OCI-LY7 (cell line): ENCODE measurements around the gene PXDN.

Source experiments
- CTCF ChIP-seq: fragments of 200-600 bp; sonication (generic); conservative IDR thresholded peaks from 2 replicates; pipeline ENCODE4 v1.5.1; 2014; ENCODE audit warnings: mild to moderate bottlenecking, antibody characterized with exemption, low read length, moderate library complexity, mixed read lengths
- EZH2phosphoT487 ChIP-seq: fragments of 200-600 bp; sonication (generic); IDR thresholded peaks from 2 replicates; pipeline ENCODE4 v1.6.1; 2018; ENCODE audit warnings: low read depth, borderline replicate concordance, mild to moderate bottlenecking, mixed run types, antibody characterized with exemption, low read length, moderate library complexity, mixed read lengths

GRCh38 chr2:1631292-1632001, 112.9 kb downstream of the PXDN start:
- TF ChIP-seq CTCF (no peak), EZH2phosphoT487 (no peak)
